GM21786 (cell line): ENCODE measurements around the gene IQCM.
"Not testable (repeated sequence)": the region's sequence is repeated elsewhere in the genome, so short reads cannot be mapped to it uniquely, and the experiment has no call there.

Experiments used
- ATAC-seq: cut with Tn5 transposase; IDR thresholded peaks from one replicate; pipeline ENCODE4 v1.9.1; 2021; ENCODE audit not compliant: unreplicated experiment

IQCM gene

GRCh38 chr4:149595500-149595899 is 220.1 kb downstream of the IQCM start:
- ATAC-seq: no peak

GRCh38 chr4:149589826-149590225 is 225.8 kb downstream of the IQCM start:
- ATAC-seq: no peak

GRCh38 chr4:149584722-149585121 is 230.9 kb downstream of the IQCM start:
- no peak for ATAC-seq

GRCh38 chr4:149574971-149575370 is 240.7 kb downstream of the IQCM start:
- peak; percentile 96 for ATAC-seq

- ATAC-seq: no peak
Measured at GRCh38 chr4:149572716-149573115, 242.9 kb downstream of the IQCM start.

DNA sequence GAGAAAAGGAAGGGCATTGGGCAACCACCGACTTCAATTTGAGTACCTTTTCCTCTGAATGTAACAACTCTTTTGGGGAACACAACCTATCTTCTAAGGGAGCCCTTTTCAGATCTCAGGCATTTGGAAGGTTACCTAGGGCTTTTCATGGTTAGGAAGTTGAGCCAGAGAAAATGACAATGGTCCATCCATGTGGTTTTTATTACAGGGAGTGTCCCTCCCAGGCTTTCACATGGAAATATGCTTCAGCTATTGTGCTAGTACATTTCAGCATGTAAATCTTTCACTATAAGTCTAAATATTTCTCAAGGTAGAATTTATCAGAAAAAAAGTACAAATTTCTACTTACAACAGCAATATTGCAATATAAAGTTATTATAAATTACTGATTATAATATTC is 259.8 kb downstream of the IQCM start:
- no peak for ATAC-seq

DNA sequence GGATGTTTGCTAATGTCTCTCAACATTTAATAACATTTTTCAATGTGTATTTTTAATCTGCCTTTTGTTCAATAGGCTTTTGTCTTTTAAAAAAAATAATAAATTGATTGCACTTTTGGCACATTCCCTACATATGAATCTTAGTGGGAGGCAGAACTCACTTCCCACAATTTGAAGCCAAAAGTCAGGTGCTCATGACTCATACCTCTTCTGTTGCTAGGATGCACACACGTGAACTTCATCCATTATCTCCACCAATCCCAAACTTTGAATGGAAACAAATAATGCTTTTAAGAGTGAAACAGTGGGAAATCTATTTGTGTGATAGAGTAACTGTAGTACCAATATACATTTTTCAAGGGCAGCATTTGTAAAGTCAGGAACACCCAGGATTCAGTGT is 260.5 kb downstream of the IQCM start:
- ATAC-seq: no peak

GRCh38 chr4:149553959-149554520 is 261.6 kb downstream of the IQCM start:
- no peak for ATAC-seq

DNA sequence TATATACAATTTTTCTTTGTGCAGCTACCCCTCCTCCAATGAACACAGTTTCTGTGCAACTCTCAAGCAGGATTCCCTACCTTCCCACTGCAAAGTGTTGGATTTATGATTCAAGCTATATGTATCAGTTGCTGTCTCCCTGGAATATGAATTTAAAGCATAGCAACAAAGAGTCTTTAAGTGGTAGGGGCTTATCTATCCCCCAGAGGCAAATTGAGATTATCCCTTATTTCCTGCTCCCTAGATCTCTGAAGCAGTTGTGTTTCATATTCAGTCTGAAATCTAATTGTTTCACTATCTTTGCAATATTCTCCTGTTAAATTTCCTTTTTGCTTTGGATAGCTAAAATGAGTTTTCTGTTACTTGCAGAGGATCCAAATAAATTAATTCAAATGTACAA is 263.0 kb downstream of the IQCM start:
- ATAC-seq: no peak

DNA sequence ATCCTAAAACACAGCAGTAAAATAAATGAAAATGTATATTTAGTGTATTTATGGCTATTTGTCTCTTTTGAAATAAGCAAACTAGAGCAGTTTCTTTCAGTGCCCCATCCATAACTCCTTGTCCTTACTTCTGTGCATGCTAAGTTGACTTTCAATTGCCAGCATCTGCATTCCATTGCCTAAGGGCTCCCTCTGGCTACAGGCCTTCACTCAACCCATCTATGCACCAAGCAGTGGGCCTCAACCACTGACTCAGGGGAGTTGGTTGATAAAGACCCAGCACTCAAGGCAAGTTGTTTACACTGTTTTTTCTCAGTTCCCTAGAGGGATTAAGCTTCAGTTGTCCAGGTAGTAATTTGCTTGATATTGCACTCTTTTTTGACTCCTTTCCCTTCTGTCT is 265.7 kb downstream of the IQCM start:
- no peak for ATAC-seq

DNA sequence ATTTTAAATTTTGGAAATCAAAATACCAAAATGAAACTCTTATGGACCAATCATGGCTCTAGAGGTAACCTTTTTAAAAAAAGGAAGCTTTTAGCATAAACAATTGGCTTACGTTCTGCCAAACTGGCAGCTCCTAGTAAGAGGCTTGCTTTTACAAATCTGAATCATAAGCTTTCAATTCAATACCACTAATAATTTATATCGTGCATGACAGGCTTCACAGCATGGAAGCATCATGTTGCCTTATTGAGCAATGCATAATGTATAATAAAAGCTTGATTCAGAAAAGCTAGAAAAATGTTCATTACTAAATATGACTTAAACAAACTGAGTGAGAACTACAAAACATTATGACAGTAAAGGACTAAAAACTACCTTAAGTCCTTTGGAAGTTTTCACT is 280.9 kb downstream of the IQCM start:
- no peak for ATAC-seq

DNA sequence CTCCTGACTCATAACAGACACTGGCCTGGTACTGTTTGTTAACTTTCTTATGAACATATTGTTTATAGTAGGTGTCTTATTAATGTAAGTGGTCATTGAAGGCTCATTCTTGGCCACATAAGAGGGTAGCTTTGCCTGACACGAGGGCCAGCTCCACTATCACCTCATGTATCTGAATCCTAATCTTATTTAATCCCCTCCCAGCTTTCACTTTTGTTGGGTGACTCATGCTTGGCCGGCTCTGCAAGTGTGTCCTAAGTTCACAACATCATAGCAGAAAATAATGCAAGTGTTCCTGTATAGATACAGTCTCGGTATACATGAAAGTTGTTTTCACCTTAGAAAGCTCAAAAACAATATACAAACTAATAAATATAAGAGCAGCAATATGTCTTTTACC is 283.8 kb downstream of the IQCM start:
- no peak for ATAC-seq

DNA sequence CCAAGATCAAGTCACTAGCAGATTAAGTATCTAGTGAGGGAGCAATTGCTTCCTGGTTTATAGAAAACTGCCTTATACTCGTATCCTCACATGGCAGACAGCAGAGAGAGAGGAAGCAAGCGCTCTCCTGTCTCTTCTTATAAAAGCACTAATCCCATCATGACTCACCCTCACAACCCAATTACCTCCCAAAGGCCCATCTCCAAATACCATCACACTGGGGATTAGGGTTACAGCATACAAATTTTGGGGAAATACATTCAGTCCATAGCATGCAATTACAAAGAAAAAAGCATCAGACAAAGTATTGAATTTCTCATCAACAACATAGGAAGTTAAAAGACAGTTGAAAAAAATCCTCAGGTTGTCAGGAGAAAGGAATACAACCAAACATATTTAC is 292.6 kb downstream of the IQCM start:
- ATAC-seq: no peak

DNA sequence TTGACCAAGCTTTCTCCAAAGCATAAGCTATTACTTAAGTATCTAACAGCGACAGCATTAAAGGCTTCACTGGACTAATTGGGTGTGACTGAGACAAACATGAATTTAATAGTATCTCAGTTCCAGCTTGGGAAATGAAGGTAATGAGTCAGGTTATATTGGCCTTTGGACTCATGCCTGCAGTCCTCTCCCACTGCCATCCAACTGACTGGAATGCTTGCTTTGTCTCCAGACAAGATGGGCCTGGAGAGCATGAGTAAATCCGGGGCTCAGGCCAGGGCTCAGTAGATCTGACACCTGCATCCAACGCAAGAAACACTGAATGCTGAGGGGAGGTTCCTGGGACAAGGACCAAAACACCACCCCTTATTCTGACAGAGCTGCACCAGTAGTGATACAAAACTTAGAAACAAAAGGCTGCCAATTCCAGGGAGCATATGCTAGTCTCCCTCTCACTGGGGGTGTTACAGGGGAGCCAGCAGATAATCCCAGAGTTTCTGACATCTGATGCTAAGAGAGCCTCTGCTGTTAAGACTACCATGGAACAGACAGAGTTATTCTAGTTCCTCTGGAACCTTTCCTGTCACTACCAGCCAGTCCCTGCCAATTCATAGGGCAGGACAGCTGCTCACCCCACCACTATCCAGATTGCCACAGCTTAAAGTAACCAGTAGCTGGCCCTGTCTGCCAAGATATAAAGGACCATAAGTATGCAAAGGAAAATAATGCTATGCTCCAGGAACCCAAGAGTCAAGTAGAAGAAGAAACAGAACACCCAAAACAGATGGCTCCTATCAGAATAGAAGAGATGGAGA is 293.8 kb downstream of the IQCM start:
- ATAC-seq: no peak

- ATAC-seq: no peak
Measured at GRCh38 chr4:149518471-149518870, 297.2 kb downstream of the IQCM start.

GRCh38 chr4:149513081-149513480 is 302.6 kb downstream of the IQCM start:
- ATAC-seq: no peak

DNA sequence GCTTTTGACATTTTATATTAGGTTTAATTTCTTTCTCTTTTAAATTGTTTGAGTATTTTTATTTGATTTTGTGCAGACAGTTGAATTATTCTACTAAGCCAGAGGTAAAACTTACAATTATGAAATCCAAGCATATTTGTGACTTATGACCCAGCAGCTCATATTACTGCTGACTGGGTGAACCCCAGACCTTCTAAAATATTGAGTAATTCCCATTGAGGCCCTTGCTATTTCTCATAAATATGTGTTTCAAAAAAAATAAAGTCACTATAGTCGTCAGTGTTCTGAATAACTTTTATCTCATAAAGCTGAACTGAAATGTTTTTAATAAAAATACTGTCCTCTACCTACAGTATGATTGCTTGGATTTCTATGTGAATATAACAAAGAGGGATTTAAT is 303.1 kb downstream of the IQCM start:
- no peak for ATAC-seq

DNA sequence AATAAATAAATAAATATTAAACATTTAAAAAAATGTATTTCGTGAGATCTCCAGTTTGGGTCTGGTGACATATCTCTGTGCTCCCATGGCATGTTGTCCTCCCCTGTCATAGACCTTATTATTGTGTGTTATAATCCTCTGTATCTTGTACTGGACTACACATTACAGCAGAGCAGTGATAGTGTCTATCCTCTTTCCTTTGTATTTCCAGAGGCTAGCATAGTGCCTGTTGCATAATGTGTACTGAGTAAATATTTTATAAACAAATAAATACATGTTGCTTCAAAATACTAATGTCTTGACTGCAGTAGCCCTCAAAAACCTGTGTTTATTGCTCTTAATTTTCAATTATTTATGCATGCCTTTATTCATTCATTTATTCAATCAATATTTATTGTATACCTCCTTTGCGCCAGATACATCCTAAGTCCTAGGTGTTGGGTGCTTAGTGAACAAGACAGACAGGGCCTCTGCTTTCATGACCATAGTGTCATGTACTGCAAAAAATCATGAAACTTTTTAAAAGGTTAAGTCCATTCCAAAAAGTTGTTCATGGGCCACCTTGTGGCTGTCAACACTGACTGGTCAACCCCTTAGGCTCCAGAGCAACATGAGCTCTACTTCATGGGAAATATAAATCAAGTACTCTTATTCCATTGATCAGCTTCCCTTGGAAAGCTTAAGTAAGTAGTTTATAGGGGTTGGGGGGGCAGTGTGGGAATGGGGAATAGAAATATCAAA is 303.9 kb downstream of the IQCM start:
- no peak for ATAC-seq

DNA sequence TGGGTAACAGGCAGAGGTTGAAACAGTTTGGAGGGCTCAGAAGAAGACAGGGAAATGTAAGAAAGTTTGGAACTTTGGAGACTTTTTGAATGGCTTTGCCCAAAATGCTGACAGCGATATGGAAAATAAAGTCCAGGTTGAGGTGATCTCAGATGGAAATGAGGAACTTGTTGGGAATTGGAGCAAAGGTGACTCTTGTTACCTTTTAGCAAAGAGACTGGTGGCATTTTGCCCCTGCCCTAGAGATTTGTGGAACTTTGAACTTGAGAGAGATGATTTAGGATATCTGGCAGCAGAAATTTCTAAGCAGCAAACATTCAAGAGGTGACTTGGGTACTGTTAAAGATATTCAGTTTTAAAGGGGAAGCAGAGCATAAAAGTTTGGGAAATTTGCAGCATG is 308.3 kb downstream of the IQCM start:
- ATAC-seq: not testable (repeated sequence)

GRCh38 chr4:149500806-149501205 is 314.8 kb downstream of the IQCM start:
- no peak for ATAC-seq

GRCh38 chr4:149499726-149500125 is 315.9 kb downstream of the IQCM start:
- no peak for ATAC-seq

GRCh38 chr4:149498246-149498645 is 317.4 kb downstream of the IQCM start:
- ATAC-seq: no peak
